Measurements from ENCODE around the gene MMP19.

DNA sequence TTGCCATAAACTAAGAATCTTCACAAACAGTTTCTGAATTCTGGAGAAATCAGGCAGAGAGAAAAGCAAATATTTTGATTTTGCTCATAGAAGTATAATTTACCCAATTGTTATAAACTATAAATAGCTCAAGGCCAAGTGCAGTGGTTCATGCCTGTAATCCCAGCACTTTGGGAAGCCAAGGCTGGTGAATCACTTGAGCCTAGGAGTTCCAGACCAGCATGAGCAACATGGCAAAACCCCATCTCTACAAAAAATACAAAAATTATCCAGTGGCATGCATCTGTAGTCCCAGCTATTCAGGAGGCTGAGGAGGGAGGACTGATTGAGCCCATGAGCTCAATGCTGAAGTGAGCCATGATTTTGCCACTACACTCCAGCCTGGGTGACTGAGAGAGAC, 19.6 kb upstream of the MMP19 start:
- no peak for TF ChIP-seq POLR2A (IDR thresholded peaks at IDR 0.05)
- TF ChIP-seq, protein P1, sequence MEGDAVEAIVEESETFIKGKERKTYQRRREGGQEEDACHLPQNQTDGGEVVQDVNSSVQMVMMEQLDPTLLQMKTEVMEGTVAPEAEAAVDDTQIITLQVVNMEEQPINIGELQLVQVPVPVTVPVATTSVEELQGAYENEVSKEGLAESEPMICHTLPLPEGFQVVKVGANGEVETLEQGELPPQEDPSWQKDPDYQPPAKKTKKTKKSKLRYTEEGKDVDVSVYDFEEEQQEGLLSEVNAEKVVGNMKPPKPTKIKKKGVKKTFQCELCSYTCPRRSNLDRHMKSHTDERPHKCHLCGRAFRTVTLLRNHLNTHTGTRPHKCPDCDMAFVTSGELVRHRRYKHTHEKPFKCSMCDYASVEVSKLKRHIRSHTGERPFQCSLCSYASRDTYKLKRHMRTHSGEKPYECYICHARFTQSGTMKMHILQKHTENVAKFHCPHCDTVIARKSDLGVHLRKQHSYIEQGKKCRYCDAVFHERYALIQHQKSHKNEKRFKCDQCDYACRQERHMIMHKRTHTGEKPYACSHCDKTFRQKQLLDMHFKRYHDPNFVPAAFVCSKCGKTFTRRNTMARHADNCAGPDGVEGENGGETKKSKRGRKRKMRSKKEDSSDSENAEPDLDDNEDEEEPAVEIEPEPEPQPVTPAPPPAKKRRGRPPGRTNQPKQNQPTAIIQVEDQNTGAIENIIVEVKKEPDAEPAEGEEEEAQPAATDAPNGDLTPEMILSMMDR (IDR thresholded peaks at IDR 0.05), result no peak

All from Peyer's patch (tissue), 4 donors.